Calu3 (cell line): ENCODE results near the gene TVP23A. TPM values are rescaled to one million over a fixed set of nuclear protein-coding genes. Genes with fewer than 3 reads are reported as not detected.

Source experiments
- BruUV-seq: library from RNA; stranded (reverse); fragments of 400-500 nt; replicated peaks from 2 replicates; lab custom pipeline; 2021; lab: Mats Ljungman, UMichigan
- CTCF ChIA-PET: fragments of 300-600 bp; sonication (Branson Sonifier 250); formaldehyde crosslinking; loops from one replicate; lab custom pipeline; 2022; ENCODE audit warnings: antibody characterized with exemption; lab: Charles Lee
- DNase-seq: peaks from one replicate; pipeline ENCODE4 v3.0.0; 2022
- H3K27ac Mint-ChIP-seq: one replicate; pipeline ENCODE4 v1.8.0; 2022; ENCODE audit warnings: mixed read lengths; ENCODE audit not compliant: unreplicated experiment
- H3K27me3 Mint-ChIP-seq: one replicate; pipeline ENCODE4 v1.8.0; 2022; ENCODE audit warnings: mixed read lengths; ENCODE audit not compliant: unreplicated experiment
- H3K36me3 Mint-ChIP-seq: one replicate; pipeline ENCODE4 v1.8.0; 2022; ENCODE audit warnings: mild to moderate bottlenecking, moderate library complexity, mixed read lengths; ENCODE audit not compliant: insufficient read depth, unreplicated experiment
- H3K4me1 Mint-ChIP-seq: one replicate; pipeline ENCODE4 v1.8.0; 2022; ENCODE audit warnings: mild to moderate bottlenecking, low read depth, mixed read lengths; ENCODE audit not compliant: unreplicated experiment
- H3K4me3 Mint-ChIP-seq: one replicate; pipeline ENCODE4 v1.8.0; 2022; ENCODE audit warnings: mild to moderate bottlenecking, low read depth, moderate library complexity, mixed read lengths; ENCODE audit not compliant: unreplicated experiment
- H3K9me3 Mint-ChIP-seq: one replicate; pipeline ENCODE4 v1.8.0; 2022; ENCODE audit warnings: low read depth, mixed read lengths; ENCODE audit not compliant: unreplicated experiment
- CTCF ChIP-seq: fragments of 200-600 bp; IDR thresholded peaks from one replicate; pipeline ENCODE4 v1.8.0; 2022; ENCODE audit warnings: antibody characterized with exemption; ENCODE audit not compliant: unreplicated experiment
- intact Hi-C: fragments of 100-400 bp; cut with micrococcal nuclease; formaldehyde crosslinking; loops from one replicate; pipeline ENCODE4 v1.10.0; 2022; ENCODE audit not compliant: unreplicated experiment
- total RNA-seq: library from RNA; stranded (reverse); gene quantifications from 2 replicates; pipeline ENCODE4 v1.2.3, GENCODE V29; 2022

Gene TVP23A
- total RNA-seq, 1 experiment from 2014 or later, result 0.21 TPM

- Mint-ChIP-seq H3K36me3 (peaks cover 10% of the 10 kb centered on the region), H3K27me3 (no peaks in the 10 kb centered on the region), H3K27ac (no peak overlapping the region), H3K9me3 (no peaks in the 10 kb centered on the region), H3K4me3 (no peak overlapping the region), H3K4me1 (peaks cover 21% of the 10 kb centered on the region)
- BruUV-seq, result no TSS peak
- no peak for TF ChIP-seq CTCF
- intact Hi-C loops, result loop anchor here (2.0 kb wide), 1 partner anchor 25 kb away; no protein-coding TSS in a partner anchor
- DNase-seq, result no peak
- CTCF ChIA-PET, result no interaction called here
Measured at GRCh38 chr16:10827691-10828341, 9.2 kb upstream of the TVP23A start.

GRCh38 chr16:10824111-10824893 is 5.7 kb upstream of the TVP23A start:
- H3K9me3 Mint-ChIP-seq, result no peaks in the 10 kb centered on the region
- no peak for TF ChIP-seq CTCF
- peaks cover 10% of the 10 kb centered on the region for H3K36me3 Mint-ChIP-seq
- CTCF ChIA-PET, result interaction anchor here (0.6 kb wide), 1 partner anchor 45 kb away, joined by 4 read pairs; no protein-coding TSS in a partner anchor
- DNase-seq, result peak; percentile 53
- H3K27me3 Mint-ChIP-seq, result no peaks in the 10 kb centered on the region
- no peak overlapping the region for H3K27ac Mint-ChIP-seq
- no TSS peak for BruUV-seq
- peaks cover 15% of the 10 kb centered on the region for H3K4me1 Mint-ChIP-seq
- intact Hi-C loops, result no loop called here
- no peak overlapping the region for H3K4me3 Mint-ChIP-seq

- DNase-seq, result no peak
- Mint-ChIP-seq H3K9me3 (no peaks in the 10 kb centered on the region), H3K36me3 (peaks cover 5% of the 10 kb centered on the region), H3K27ac (no peak overlapping the region), H3K4me1 (no peaks in the 10 kb centered on the region), H3K4me3 (no peak overlapping the region), H3K27me3 (no peaks in the 10 kb centered on the region)
- BruUV-seq, result no TSS peak
- CTCF ChIA-PET, result interaction anchor here (0.6 kb wide), 1 partner anchor 9 kb away, joined by 4 read pairs; no protein-coding TSS in a partner anchor
- intact Hi-C loops, result no loop called here
- no peak for TF ChIP-seq CTCF
Measured at GRCh38 chr16:10822702-10823101, 4.1 kb upstream of the TVP23A start.

- intact Hi-C loops, result no loop called here
- TF ChIP-seq CTCF, result no peak
- no peak overlapping the region for H3K4me3 Mint-ChIP-seq
- CTCF ChIA-PET, result no interaction called here
- H3K27ac Mint-ChIP-seq, result no peak overlapping the region
- BruUV-seq, result no TSS peak
- no peaks in the 10 kb centered on the region for H3K27me3 Mint-ChIP-seq
- H3K4me1 Mint-ChIP-seq, result no peaks in the 10 kb centered on the region
- no peaks in the 10 kb centered on the region for H3K9me3 Mint-ChIP-seq
- H3K36me3 Mint-ChIP-seq, result peaks cover 5% of the 10 kb centered on the region
- DNase-seq, result no peak
Measured at GRCh38 chr16:10820546-10820945, 2.0 kb upstream of the TVP23A start.
